Measurements from ENCODE around the gene CEP44.
"Not testable (repeated sequence)": the region's sequence is repeated elsewhere in the genome, so short reads cannot be mapped to it uniquely, and the experiment has no call there.

The CEP44 gene

GRCh38 chr4:174320494-174321199 is 36.9 kb downstream of the CEP44 start:
- no peak for DNase-seq

GRCh38 chr4:174324236-174324635 is 40.5 kb downstream of the CEP44 start:
- no peak for DNase-seq

GRCh38 chr4:174324725-174325124 is 41.0 kb downstream of the CEP44 start:
- DNase-seq, result no peak

GRCh38 chr4:174332741-174333493 is 49.2 kb downstream of the CEP44 start:
- no peak for DNase-seq

GRCh38 chr4:174334628-174335027 is 50.9 kb downstream of the CEP44 start:
- no peak for DNase-seq

GRCh38 chr4:174340714-174341113 is 57.0 kb downstream of the CEP44 start:
- DNase-seq, result no peak

- no peak for DNase-seq
These were observed 65.4 kb downstream of the CEP44 start for GRCh38 chr4:174349156-174349555.

GRCh38 chr4:174352061-174352819 is 68.5 kb downstream of the CEP44 start:
- DNase-seq, result no peak

GRCh38 chr4:174357321-174357720 is 73.6 kb downstream of the CEP44 start:
- no peak for DNase-seq

- DNase-seq, result no peak
These were observed 74.7 kb downstream of the CEP44 start for GRCh38 chr4:174358410-174358809.

GRCh38 chr4:174358829-174359228 is 75.1 kb downstream of the CEP44 start:
- no peak for DNase-seq

GRCh38 chr4:174362340-174362739 is 78.6 kb downstream of the CEP44 start:
- no peak for DNase-seq

GRCh38 chr4:174363782-174364181 is 80.1 kb downstream of the CEP44 start:
- DNase-seq, result not testable (repeated sequence)

GRCh38 chr4:174365018-174365587 is 81.4 kb downstream of the CEP44 start:
- DNase-seq, result peak in 1 of 58 donors; percentile 0

- no peak for DNase-seq
These were observed 86.3 kb downstream of the CEP44 start for GRCh38 chr4:174369985-174370384.

GRCh38 chr4:174373821-174374220 is 90.1 kb downstream of the CEP44 start:
- no peak for DNase-seq

- no peak for DNase-seq
These were observed 91.7 kb downstream of the CEP44 start for GRCh38 chr4:174375422-174375821.

GRCh38 chr4:174377613-174378012 is 93.9 kb downstream of the CEP44 start:
- DNase-seq, result no peak

- DNase-seq, result no peak
These were observed 95.2 kb downstream of the CEP44 start for GRCh38 chr4:174378951-174379350.

- not testable (repeated sequence) for DNase-seq
These were observed 96.5 kb downstream of the CEP44 start for GRCh38 chr4:174380206-174380605.

GRCh38 chr4:174380699-174381439 is 97.2 kb downstream of the CEP44 start:
- no peak for DNase-seq

Measured in anterior cingulate cortex (tissue), 58 donors.